ENCODE results near the gene EIF2B5.
"Not testable (repeated sequence)": the region's sequence is repeated elsewhere in the genome, so short reads cannot be mapped to it uniquely, and the experiment has no call there.

EIF2B5 gene

GRCh38 chr3:184135149-184135910, at the start of gene EIF2B5:
EIF2B5 (plus strand) TSS chr3:184135358; CDS start chr3:184135386, 28 bp downstream.
- peak; percentile 96 for DNase-seq (ENCODE audit: low spot score)

GRCh38 chr3:184085389-184085852, 49.7 kb upstream of the EIF2B5 start:
- no peak for DNase-seq (ENCODE audit: low spot score)

- no peak for DNase-seq (ENCODE audit: low spot score)
Observed at GRCh38 chr3:184092199-184092598, 43.0 kb upstream of the EIF2B5 start.

- DNase-seq (ENCODE audit: low spot score) = no peak
Observed at GRCh38 chr3:184096811-184097383, 38.3 kb upstream of the EIF2B5 start, which contains the start of gene HTR3E. HTR3E (plus strand) TSS chr3:184097064; CDS start chr3:184097530, 466 bp downstream.

- DNase-seq (ENCODE audit: low spot score) = no peak
Observed at GRCh38 chr3:184097556-184097955, 37.6 kb upstream of the EIF2B5 start.

- DNase-seq (ENCODE audit: low spot score) = no peak
Observed at GRCh38 chr3:184099806-184100686, 35.1 kb upstream of the EIF2B5 start.

GRCh38 chr3:184110316-184110725, 24.8 kb upstream of the EIF2B5 start:
- DNase-seq (ENCODE audit: low spot score) = no peak

GRCh38 chr3:184116017-184116416, 19.1 kb upstream of the EIF2B5 start:
- DNase-seq (ENCODE audit: low spot score) = no peak

GRCh38 chr3:184117636-184118035, 17.5 kb upstream of the EIF2B5 start:
- no peak for DNase-seq (ENCODE audit: low spot score)

- not testable (repeated sequence) for DNase-seq (ENCODE audit: low spot score)
Observed at GRCh38 chr3:184121031-184121430, 14.1 kb upstream of the EIF2B5 start.

GRCh38 chr3:184126006-184126405, 9.2 kb upstream of the EIF2B5 start:
- DNase-seq (ENCODE audit: low spot score) = no peak

- DNase-seq (ENCODE audit: low spot score) = peak; percentile 65
Observed at GRCh38 chr3:184129012-184129411, 6.1 kb upstream of the EIF2B5 start.

- DNase-seq (ENCODE audit: low spot score) = no peak
Observed at GRCh38 chr3:184132945-184133344, 2.2 kb upstream of the EIF2B5 start.

- DNase-seq (ENCODE audit: low spot score) = peak; percentile 70
Observed at GRCh38 chr3:184133840-184134745, 1.1 kb upstream of the EIF2B5 start.

GRCh38 chr3:184134746-184135148, 411 bp upstream of the EIF2B5 start:
- no peak for DNase-seq (ENCODE audit: low spot score)

- DNase-seq (ENCODE audit: low spot score) = no peak
Observed at GRCh38 chr3:184135911-184136260, 728 bp downstream of the EIF2B5 start.

GRCh38 chr3:184140436-184140835, 5.3 kb downstream of the EIF2B5 start:
- no peak for DNase-seq (ENCODE audit: low spot score)

- no peak for DNase-seq (ENCODE audit: low spot score)
Observed at GRCh38 chr3:184142199-184142598, 7.0 kb downstream of the EIF2B5 start.

- no peak for DNase-seq (ENCODE audit: low spot score)
Observed at GRCh38 chr3:184143327-184143726, 8.2 kb downstream of the EIF2B5 start.

GRCh38 chr3:184144505-184144904, 9.3 kb downstream of the EIF2B5 start:
- no peak for DNase-seq (ENCODE audit: low spot score)

- DNase-seq (ENCODE audit: low spot score) = peak; percentile 47
Observed at GRCh38 chr3:184145111-184145524, 10.0 kb downstream of the EIF2B5 start.
